Lung (tissue), 12 donors: ENCODE results near the gene SNX33. TPM values are rescaled to one million over a fixed set of nuclear protein-coding genes. Genes with fewer than 3 reads are reported as not detected.
A peak's percentile ranks its signal among the peaks of the same experiment; 100 is the strongest.

ENCODE experiments used
- ATAC-seq: fragments of 200-7000 bp; cut with Tn5 transposase; one replicate; pipeline ENCODE4 v1.9.1; 2020; ENCODE audit warnings: moderate number of reproducible peaks; ENCODE audit not compliant: insufficient read depth, low FRiP score
- DNase-seq, 3 donors: peaks; one replicate each; pipeline ENCODE4 v3.0.0-alpha.2; 2013 to 2017
- H3K27ac ChIP-seq, 2 donors: one replicate each; pipeline ENCODE4 v1.5.1; 2013; ENCODE audit warnings: mild to moderate bottlenecking in 2 of 2, moderate library complexity in 2 of 2, control low read depth in 1 of 2, inconsistent platforms in 1 of 2, low read depth in 1 of 2, low read length in 1 of 2
- H3K27me3 ChIP-seq, 3 donors: one replicate each; pipeline ENCODE4 v1.5.1; 2013; ENCODE audit warnings: low read length in 2 of 3; ENCODE audit not compliant: control insufficient read depth in 3 of 3, insufficient read depth in 3 of 3
- H3K36me3 ChIP-seq, 4 donors: one replicate each; pipeline ENCODE4 v1.5.1; 2013; ENCODE audit warnings: low read length in 4 of 4, mild to moderate bottlenecking in 1 of 4, moderate library complexity in 1 of 4; ENCODE audit not compliant: control insufficient read depth in 4 of 4, insufficient read depth in 4 of 4
- H3K4me1 ChIP-seq, 5 donors: one replicate each; pipeline ENCODE4 v1.5.1; 2013; ENCODE audit warnings: low read length in 5 of 5, mild to moderate bottlenecking in 2 of 5, moderate library complexity in 1 of 5; ENCODE audit not compliant: control insufficient read depth in 5 of 5, insufficient read depth in 5 of 5
- H3K4me3 ChIP-seq: one replicate; pipeline ENCODE4 v1.5.1; 2013; ENCODE audit warnings: mild to moderate bottlenecking, control low read depth, moderate library complexity
- H3K9ac ChIP-seq, 2 donors: one replicate each; pipeline ENCODE4 v1.5.1; 2013; ENCODE audit warnings: low read length in 2 of 2, control low read depth in 1 of 2; ENCODE audit not compliant: insufficient read depth in 1 of 2
- H3K9me3 ChIP-seq, 4 donors: one replicate each; pipeline ENCODE4 v1.5.1; 2013; ENCODE audit warnings: low read length in 3 of 4, mild to moderate bottlenecking in 1 of 4, moderate library complexity in 1 of 4; ENCODE audit not compliant: control insufficient read depth in 4 of 4, insufficient read depth in 3 of 4
- WGBS, 2 donors: extraction: QIAGEN DNeasy Blood & Tissue Kit; methylation state at CpG; one replicate each; pipeline ENCODE4 v1.1.7; 2013; 5-methylcytosine and 5-hydroxymethylcytosine counted together
- polyA plus RNA-seq, 2 donors: library from polyadenylated mRNA; stranded (reverse); fragments of 200-250 nt; gene quantifications; one replicate each; pipeline ENCODE4 v1.2.1, GENCODE V29; 2013
- total RNA-seq, 2 donors: library from RNA; depleted of rRNA in 1 of 2; stranded (reverse); fragments of >200 nt in 1 of 2; gene quantifications; one replicate each; pipeline ENCODE4 v1.2.1, GENCODE V29; 2014 to 2021
- TF ChIP-seq, protein P1 (sequence below): IDR thresholded peaks from 2 replicates; pipeline ENCODE4 v1.5.1; 2012; ENCODE audit warnings: mild to moderate bottlenecking; ENCODE audit errors: control extremely low read depth, extremely low read depth
- donor health status: control.
- donor health status: control.
- donor health status: Bipolar disorder and iron deficiency.
- donor health status: healthy.
- donor health status: DM: yes; HTN: yes; CAD: no.

Gene SNX33
- total and polyA plus RNA-seq, 4 donors = 13.6 to 23.5 (median 18.0) TPM

DNA sequence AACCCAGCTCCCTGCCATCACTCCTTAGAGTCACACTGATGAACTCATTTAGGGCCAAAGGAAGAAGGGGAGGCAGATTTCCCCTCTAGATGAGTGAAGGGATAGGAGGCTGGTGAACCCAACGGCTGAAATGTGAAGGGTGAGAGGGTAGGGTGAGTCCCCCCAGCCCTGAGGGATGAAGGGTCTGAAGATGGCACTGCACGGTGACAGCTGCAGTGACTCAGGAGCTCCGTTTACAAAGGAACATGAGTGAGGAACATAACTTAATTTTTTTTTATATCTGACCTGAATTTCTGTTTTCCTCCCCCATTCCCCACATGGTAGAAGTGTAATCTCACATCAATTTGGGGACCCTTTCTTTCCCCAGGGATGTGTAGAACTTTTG, 14.0 kb downstream of the SNX33 start:
- WGBS, 2 donors = 68 to 79% methylated on average over 3 of the region's 3 CpGs
- peak overlapping the region in 1 of 2 donors; percentile 78 for H3K9ac ChIP-seq
- no peaks in the 10 kb centered on the region for H3K9me3 ChIP-seq
- ATAC-seq (no peak), DNase-seq (no peak)
- H3K27ac ChIP-seq = peak overlapping the region; percentile 23 to 93
- peaks cover 0 to 25% (median 12%) of the 10 kb centered on the region in 5 donors for H3K4me1 ChIP-seq
- H3K27me3 ChIP-seq = no peaks in the 10 kb centered on the region
- no peak overlapping the region for H3K4me3 ChIP-seq
- H3K36me3 ChIP-seq = peaks cover 0 to 26% (median 8%) of the 10 kb centered on the region in 4 donors
- TF ChIP-seq, protein P1, sequence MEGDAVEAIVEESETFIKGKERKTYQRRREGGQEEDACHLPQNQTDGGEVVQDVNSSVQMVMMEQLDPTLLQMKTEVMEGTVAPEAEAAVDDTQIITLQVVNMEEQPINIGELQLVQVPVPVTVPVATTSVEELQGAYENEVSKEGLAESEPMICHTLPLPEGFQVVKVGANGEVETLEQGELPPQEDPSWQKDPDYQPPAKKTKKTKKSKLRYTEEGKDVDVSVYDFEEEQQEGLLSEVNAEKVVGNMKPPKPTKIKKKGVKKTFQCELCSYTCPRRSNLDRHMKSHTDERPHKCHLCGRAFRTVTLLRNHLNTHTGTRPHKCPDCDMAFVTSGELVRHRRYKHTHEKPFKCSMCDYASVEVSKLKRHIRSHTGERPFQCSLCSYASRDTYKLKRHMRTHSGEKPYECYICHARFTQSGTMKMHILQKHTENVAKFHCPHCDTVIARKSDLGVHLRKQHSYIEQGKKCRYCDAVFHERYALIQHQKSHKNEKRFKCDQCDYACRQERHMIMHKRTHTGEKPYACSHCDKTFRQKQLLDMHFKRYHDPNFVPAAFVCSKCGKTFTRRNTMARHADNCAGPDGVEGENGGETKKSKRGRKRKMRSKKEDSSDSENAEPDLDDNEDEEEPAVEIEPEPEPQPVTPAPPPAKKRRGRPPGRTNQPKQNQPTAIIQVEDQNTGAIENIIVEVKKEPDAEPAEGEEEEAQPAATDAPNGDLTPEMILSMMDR = no peak

DNA sequence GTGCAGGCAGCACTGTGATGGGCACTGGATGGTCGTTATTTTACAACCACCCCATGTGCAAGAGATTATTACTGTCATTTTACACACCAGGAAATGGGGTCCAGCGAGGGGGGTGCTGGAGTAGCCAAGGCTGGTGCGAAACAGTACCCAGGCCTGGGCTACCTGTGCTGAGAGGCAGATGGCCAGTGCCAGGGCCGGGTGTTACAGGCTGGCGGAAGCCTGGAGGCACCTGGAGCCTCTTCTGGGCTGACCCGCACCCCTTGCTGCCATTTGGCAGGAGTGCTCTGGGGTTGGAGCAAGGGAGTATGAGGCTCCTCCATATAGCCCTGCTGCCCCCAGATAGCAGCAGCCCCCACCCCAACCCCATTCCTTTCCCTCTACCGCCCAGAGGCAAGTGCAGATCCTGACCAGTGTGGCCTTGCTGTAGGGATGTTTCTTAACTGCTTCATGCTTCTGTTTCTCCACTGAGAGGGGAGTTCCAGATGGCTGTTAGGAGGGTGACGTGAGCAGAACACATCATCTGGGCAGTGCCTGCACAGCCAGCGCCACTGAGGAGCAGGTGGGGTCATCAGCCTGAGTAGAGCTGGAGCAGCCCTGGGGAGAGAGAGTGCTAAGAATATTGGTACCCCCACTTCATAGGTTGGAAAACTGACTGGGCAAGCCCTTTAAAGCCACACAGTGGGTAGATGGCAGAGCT, 15.3 kb downstream of the SNX33 start:
- Histone ChIP-seq H3K9me3 (no peaks in the 10 kb centered on the region), H3K4me1 (peaks cover 0 to 32% (median 12%) of the 10 kb centered on the region in 5 donors), H3K27ac (peak overlapping the region in 1 of 2 donors; percentile 48), H3K4me3 (no peak overlapping the region), H3K9ac (no peak overlapping the region), H3K27me3 (no peaks in the 10 kb centered on the region), H3K36me3 (peaks cover 0 to 14% (median 4%) of the 10 kb centered on the region in 4 donors)
- TF ChIP-seq, protein P1 = no peak
- 87 to 93% methylated on average over 9 of the region's 9 CpGs for WGBS, 2 donors
- no peak for DNase-seq
- no peak for ATAC-seq

DNA sequence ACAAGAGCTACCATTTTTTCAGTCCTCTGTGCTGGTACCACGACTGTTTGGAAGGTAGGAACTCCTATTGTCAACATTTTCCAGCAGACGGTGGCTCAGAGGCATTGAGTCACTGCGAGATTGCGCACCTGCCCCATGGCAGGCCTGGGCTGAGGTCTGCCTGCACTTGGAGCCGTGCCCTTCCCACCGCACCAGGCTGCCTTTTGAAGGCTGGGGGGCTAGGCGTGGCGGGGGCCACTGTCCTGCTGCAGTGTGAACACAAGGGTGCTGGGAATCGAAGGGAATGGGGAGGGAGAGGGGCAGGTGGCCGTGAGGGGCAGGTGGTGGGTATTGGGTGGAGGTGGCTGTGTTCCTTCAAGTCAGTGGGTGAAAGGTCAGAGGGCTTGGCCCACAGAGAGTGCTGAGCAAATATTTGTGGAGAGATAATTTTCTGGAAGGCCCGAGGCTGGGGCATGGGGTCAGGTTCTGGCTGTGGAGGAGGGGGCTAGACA, 16.3 kb downstream of the SNX33 start:
- H3K36me3 ChIP-seq = peaks cover 0 to 6% (median 2%) of the 10 kb centered on the region in 4 donors
- WGBS, 2 donors = 67 to 74% methylated on average over 11 of the region's 11 CpGs
- peak overlapping the region in 1 of 2 donors; percentile 48 for H3K27ac ChIP-seq
- ATAC-seq (no peak), DNase-seq (no peak)
- no peaks in the 10 kb centered on the region for H3K27me3 ChIP-seq
- H3K4me1 ChIP-seq = peaks cover 0 to 31% (median 12%) of the 10 kb centered on the region in 5 donors
- H3K9me3 ChIP-seq = no peaks in the 10 kb centered on the region
- no peak overlapping the region for H3K4me3 ChIP-seq
- TF ChIP-seq, protein P1 = no peak
- H3K9ac ChIP-seq = no peak overlapping the region
